H54 (cell line): ENCODE measurements around the gene LRMDA.
"Not testable (repeated sequence)": the region's sequence is repeated elsewhere in the genome, so short reads cannot be mapped to it uniquely, and the experiment has no call there.

Experiments
- DNase-seq: peaks from one replicate; pipeline ENCODE4 v3.0.0; 2011; ENCODE audit warnings: low spot score, mixed read lengths; ENCODE audit not compliant: insufficient read length
- FAIRE-seq: peaks from 3 replicates; lab custom pipeline; 2011; peaks lifted over from hg19 to GRCh38; lab: Jason Lieb, UNC
- POLR2A ChIP-seq: IDR thresholded peaks from 2 replicates; pipeline ENCODE4 v1.6.1; 2011; ENCODE audit warnings: low read depth, mild to moderate bottlenecking, low read length

The LRMDA gene

GRCh38 chr10:75737580-75737949, 306.1 kb downstream of the LRMDA start:
- FAIRE-seq (no peak), DNase-seq (no peak)
- no peak for TF ChIP-seq POLR2A

DNA sequence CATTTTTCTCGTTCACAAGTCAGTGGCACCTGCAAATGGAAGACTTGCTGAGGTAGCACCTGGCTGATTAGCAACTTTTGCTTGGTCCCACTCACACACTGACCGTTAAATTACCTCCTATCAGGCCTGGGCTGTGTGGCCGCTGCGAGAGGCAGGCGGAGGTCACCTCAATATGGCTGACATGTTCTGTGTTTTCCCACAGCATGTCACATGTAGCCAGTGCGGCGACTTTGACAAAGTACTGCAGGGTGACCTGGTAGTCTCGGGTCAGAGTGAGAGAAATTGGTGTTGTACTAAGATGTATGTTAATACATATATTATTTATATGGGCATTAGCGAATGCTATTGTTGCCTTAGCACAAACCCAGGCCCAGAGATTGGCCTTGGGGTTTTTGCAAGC, 307.5 kb downstream of the LRMDA start:
- TF ChIP-seq POLR2A: no peak
- FAIRE-seq: no peak

DNA sequence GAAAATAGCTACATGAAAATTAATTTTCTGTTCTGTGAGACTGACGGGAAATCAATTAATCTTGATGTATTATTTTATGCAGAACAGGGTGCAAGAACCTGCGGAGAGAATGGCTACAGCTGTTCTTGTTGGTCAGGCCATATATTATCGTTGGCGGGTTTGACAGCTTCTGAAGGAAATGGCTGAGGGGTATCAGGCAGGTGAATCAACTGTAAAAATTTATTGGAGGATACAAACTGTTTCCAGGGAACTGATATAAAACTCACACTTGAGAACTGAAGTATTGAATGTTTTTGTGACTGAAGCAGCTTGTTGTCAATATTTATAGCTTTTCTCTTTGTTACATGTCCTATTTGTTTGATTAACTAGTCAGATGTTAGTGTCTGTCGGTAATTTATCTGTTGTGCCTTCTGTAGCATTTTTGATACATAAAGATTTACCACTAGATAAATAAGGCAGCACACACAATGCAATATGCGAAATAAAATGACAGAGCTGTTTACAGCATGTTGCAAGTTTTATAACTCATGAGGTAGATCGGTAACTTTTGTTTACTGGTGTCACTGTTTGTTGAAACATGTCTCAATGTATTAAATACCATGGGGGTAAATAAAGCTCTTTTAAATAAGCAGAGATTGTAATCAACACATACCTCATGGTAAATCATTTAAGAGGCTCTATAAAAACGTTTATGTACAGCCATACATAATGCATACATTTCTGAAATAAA, 308.2 kb downstream of the LRMDA start:
- no peak for FAIRE-seq
- DNase-seq: no peak
- no peak for TF ChIP-seq POLR2A

More for the DNA sequence above, 307.5 kb downstream of the LRMDA start:
- DNase-seq: no peak

DNA sequence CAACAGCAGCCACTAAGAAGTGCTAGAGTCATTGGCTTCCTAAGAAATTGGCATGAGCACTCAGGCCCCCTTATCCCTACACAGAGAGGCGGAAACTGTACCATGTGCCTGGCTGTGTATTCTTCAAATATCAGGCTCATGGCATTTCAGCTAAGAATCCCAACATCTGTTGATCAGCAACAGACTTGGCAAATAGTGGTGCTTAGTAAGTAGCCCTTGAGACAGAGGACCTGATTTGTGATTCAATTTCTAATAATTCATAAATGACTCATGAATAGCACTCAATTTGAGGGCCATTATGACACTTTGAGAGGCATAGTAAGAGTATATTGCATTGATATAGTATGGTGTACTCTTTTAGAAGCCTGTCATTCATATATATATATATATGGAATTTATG, 309.1 kb downstream of the LRMDA start:
- DNase-seq: no peak
- FAIRE-seq: no peak
- TF ChIP-seq POLR2A: no peak

DNA sequence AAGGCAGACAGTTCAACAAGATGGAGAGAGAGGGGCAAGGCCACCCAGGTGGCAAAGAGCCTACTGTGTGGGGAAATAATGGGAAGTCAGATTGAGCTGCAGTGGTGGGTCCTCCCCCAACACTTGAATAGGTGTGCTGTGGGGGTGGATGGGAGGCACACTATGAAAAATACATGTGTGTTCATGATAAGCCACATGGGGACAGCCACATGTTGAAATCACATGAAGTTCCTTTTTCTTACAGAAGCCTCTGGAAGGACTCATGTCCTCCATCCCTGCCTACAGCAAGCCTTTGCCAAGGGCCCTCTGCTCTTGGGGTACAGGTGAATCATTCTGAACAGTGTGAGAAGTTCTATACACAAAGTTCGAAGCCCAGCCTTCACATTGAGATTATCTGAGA, 310.9 kb downstream of the LRMDA start:
- DNase-seq (no peak), FAIRE-seq (no peak)
- TF ChIP-seq POLR2A: no peak

DNA sequence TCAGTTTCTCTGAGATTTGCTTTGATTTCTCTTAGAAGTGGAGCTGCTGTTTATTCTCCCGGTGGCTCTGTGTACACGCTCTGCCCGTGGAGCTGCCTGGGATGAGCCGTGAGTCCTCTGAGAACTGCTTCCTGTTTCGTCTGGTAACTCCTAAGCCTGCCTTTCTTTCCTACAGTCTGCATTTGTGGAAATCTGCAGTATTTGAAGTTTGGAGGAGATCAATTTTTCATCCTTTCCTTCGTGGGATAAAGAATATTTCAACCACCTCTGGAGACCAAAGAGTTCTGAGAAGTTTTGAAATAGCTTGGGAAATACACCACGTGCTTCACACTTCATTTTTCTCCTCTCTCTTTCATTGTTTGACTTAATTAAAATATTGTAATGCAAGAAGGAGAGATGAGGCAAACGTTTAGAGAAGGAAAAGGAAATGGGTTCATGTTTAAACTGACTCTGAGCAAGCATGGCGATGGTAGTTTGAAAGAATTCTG, 311.9 kb downstream of the LRMDA start:
- no peak for FAIRE-seq

GRCh38 chr10:75744261-75744660, 312.8 kb downstream of the LRMDA start:
- no peak for FAIRE-seq
- TF ChIP-seq POLR2A: no peak
- DNase-seq: no peak

More for the DNA sequence above, 311.9 kb downstream of the LRMDA start:
- TF ChIP-seq POLR2A: no peak
- DNase-seq: no peak

- TF ChIP-seq POLR2A: no peak
- DNase-seq (no peak), FAIRE-seq (no peak)
Measured at GRCh38 chr10:75746356-75746755, 314.9 kb downstream of the LRMDA start.

- FAIRE-seq, DNase-seq: not testable (repeated sequence)
Measured at GRCh38 chr10:75750093-75750875, 318.9 kb downstream of the LRMDA start.

DNA sequence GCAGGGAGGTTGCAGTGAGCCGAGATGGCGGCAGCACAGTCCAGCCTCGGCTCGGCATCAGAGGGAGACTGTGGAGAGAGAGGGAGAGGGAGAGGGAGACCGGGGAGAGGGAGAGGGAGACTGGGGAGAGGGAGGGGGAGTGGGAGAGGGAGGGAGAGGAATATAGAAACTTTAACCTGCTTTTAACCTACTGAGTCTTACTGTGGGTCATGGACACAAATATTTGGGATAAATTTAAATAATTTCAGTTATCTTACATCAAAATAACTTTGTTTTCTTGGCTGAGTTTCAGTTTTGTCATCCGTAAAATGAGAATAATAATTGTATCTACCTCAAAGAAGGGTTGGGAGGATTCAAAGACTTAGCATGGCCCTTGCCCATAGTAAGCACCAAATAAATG, 319.8 kb downstream of the LRMDA start:
- no peak for DNase-seq
- FAIRE-seq: no peak
- TF ChIP-seq POLR2A: no peak

DNA sequence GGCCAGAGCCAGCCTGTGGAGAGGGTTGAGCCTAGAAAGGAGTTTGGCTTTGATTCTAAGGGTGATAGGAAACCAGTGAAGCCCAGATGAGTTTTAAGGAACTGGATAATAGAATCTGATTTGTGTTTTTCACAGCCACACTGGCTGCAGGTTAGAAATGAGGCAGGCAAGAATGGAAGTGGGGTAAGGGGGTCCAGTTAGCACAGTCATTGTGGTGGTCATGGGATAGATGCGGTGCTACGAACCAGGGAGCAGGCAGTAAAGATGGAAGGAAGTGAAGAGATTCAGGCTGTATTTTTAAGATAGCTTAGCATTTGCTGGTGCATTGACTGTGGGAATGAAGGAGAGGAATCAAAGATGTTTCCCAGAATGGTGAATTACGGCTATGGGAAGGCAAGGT, 322.2 kb downstream of the LRMDA start:
- FAIRE-seq: no peak

GRCh38 chr10:75754096-75754831, 322.8 kb downstream of the LRMDA start:
- no peak for DNase-seq
- no peak for FAIRE-seq
- no peak for TF ChIP-seq POLR2A

More for the DNA sequence above, 322.2 kb downstream of the LRMDA start:
- no peak for TF ChIP-seq POLR2A
- DNase-seq: no peak

GRCh38 chr10:75755528-75755927, 324.1 kb downstream of the LRMDA start:
- DNase-seq (no peak), FAIRE-seq (no peak)
- no peak for TF ChIP-seq POLR2A

DNA sequence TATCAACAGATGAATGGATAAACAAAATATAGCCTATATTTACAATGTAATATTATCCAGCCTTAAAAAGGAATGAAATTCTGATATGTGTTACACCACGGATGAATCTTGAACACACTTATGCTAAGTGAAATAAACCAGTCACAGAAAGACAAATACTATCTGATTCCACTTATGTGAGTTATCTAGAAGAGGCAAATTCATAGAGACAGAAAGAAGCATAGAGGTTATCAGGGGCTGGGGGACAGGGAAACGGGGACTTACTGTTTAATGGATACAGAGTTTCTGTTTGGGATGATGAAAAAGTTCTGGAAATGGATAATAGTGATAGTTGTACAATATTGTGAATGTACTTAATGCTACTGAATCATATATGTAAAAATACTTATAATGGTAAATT, 329.9 kb downstream of the LRMDA start:
- no peak for TF ChIP-seq POLR2A
- DNase-seq (no peak), FAIRE-seq (no peak)
